HG02759 (cell line): ENCODE data around the gene CCNE1.

Experiments
- ATAC-seq: cut with Tn5 transposase; IDR thresholded peaks from one replicate; pipeline ENCODE4 v1.9.1; 2021; ENCODE audit warnings: mild to moderate bottlenecking, moderate library complexity; ENCODE audit not compliant: unreplicated experiment

CCNE1 gene

DNA sequence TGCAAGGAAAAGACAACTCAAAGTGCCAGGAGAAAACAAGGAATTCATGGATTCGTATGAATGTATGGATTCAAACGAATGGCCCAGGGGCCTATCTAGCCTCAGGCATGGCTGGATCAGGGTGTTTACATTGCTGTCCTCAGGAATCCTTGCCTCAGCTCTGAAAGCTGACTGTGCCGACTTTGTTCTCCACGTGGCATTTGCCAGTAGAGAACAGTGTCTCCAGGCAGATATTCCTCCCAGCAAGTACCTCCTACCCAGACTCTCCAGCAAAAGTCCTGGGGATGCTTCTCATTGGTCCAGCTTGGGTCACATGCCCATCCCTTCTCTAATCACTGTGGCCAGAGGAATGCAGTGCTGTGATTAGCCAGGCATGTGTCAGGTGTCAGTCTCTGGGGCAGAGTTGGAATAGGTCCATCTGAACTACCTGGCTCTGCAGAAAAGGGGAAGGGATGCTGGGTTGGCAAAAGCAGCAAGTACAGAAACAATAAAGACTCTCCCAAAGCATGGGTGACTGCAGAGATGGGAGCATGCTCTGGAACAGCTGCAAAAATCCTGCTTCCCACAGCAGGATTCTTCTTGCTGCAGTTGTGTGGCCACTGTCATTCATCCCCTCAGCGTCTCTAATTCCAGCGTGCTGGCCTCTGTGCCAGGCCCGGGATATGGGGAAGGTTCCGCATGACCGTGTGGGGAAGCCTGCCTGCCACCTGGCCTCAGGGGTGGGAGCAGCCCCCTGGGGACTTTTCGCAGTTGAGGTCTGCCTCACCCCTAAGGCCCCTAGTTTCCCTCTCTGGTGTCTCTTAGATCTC is 30.0 kb downstream of the CCNE1 start:
- no peak for ATAC-seq

- no peak for ATAC-seq
Observed at GRCh38 chr19:29842471-29843179, 30.8 kb downstream of the CCNE1 start.

DNA sequence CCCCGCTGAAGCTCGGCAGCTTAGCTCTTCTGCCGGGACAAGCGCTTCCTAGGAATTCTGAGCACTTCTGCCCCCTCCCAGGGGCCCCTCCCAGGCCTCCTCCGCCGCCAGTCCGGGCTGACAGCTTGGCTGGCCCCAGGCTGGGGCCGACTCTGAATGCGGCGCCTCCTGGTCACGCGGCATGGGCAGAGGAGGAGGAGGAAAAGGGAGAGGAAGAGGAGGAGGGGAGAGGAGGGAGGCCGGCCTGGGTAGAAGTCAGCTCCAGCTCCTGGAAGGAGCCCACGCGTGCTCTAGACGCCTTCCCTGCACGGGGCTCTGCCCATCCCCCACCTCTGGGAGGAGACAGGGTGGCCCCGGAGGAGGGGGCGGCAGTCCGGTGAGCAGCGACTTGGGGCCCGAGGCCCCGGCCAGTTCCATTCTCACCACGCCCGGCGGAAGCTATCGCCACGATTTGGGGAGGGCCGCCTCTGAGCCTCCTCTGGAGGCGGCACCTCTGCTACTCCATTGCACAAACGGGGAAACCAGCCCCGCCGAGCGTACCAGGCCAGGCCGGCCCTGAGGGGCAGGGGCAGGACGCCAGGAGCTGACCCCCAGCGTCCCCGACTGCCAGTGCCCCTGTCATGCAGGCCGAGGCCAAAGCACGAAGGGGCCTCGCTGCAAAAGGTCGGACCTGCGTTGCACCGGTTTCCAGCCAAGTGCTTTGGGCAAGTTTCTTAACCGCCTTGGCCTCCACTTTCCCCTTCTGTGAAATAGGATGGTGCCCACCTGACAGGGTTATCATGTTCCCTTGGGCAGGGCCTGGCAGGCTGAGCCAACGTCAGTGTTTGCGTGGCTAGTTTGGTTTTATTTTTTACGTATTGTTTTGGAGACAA is 31.6 kb downstream of the CCNE1 start:
- ATAC-seq = no peak

GRCh38 chr19:29844891-29845573 is 33.2 kb downstream of the CCNE1 start:
- peak; percentile 77 for ATAC-seq

- ATAC-seq = no peak
Observed at GRCh38 chr19:29845574-29846176, 33.9 kb downstream of the CCNE1 start.

- ATAC-seq = no peak
Observed at GRCh38 chr19:29849208-29849607, 37.4 kb downstream of the CCNE1 start.

GRCh38 chr19:29850482-29850881 is 38.7 kb downstream of the CCNE1 start:
- no peak for ATAC-seq

DNA sequence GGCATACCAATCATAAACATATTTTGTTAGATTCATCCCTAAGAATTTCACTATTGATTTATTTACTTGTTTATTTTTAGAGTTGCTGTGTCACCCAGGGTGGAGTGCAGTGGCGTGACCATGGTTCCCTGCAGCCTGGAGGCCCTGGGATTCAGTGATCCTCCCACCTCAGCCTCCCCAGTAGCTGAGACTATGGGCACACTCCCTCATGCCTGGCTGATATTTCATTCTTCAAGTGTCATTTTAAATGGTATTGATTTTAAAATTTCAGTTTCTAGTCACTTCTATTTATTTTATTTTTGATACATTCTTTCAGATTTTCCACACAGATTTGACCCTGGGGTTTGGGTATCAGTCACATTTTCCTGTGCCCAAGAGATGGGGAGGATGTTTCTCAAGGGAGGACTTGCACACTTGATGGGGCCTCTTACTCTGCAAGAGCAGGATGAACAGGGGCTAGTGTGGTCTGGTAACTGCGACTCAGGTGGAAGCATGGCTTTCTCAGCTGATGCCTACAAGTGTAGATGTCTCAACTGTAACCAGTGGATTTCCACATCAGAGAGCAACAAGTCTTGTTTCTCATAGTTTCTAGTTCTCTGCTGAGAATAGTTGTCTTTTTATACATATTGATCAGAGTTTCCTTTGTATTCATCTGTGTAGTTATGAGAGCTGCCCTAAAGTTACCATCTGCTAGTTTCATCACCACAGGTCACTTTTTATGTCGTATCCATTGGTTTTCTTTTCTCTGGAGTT is 40.2 kb downstream of the CCNE1 start:
- ATAC-seq = peak; percentile 72

- no peak for ATAC-seq
Observed at GRCh38 chr19:29854033-29854432, 42.2 kb downstream of the CCNE1 start.

DNA sequence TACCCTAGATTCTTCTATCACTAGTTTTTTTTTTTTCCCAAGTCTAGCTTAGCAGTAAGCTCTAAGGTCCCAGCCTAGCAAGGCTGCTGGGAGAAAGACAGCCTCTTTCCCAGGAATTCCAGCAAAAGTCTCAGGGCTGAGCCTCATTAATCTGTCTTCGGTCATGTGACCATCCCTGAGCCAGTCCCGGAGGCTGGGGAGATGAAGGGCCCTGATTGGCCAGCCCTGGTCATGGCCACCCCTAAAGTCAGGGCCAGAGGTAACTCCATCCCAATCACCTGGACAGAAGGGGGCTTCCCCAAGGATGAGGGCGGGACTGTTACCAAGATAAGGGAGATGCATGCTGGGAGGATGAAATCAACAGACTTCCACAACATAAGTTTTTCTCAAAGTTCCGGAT is 43.3 kb downstream of the CCNE1 start:
- ATAC-seq = no peak

DNA sequence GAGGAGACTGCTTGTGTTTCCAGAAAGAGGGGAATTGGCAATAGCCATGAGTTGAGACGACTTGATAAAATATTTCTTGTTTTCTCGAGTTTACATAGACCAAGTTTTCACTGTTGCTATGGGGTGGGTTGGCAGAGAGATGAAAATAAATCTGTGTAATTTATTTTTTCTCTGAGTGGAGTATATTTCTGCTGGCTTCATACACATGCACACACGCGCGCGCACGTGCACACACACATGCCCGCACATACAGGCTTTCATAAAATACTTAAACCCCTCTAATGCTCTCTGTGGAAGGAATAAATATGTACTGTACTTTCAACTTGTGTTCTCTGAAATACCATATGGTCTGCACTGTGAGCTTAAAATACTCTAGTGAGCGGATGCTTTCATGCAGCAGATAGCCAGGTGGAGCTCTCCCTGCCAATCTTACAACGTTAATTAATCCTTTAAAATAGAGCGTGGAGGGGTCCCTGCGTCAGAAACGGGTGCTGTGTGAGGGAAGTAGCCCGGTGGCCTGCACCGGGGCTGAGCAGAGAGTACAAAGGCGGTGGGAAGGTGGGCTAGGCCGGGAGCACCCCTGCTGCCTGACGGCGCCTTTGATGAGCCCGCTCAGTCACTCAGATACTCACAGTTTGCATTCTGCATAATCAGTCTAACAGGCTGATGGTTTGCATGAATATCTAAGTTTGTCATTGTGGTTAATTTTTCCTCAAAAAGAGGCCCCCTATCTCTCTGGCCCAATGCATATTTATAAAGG is 44.1 kb downstream of the CCNE1 start:
- ATAC-seq = no peak

- peak; percentile 59 for ATAC-seq
Observed at GRCh38 chr19:29858000-29858596, 46.3 kb downstream of the CCNE1 start.

- ATAC-seq = no peak
Observed at GRCh38 chr19:29858621-29859020, 46.8 kb downstream of the CCNE1 start.

GRCh38 chr19:29860492-29860891 is 48.7 kb downstream of the CCNE1 start:
- no peak for ATAC-seq

- ATAC-seq = no peak
Observed at GRCh38 chr19:29861574-29861973, 49.8 kb downstream of the CCNE1 start.

DNA sequence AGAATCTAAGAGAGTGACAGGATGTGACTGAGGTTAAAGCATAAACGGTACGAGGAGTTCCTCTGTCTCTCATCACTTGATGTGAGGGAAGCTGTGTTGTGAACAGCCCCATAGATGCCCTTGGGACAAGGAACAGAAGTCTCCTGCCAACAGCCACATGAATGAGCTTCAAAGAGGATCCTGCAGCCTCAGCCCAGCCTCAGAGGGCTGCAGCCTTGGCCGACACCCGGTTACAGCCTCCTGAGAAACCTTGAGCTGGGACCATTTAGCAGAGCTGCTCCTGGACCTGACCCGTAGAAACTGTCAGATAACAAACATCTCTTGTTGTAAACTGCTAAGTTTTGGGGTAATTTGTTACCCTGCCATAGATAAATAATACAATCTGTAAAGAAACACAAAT is 54.2 kb downstream of the CCNE1 start:
- no peak for ATAC-seq

DNA sequence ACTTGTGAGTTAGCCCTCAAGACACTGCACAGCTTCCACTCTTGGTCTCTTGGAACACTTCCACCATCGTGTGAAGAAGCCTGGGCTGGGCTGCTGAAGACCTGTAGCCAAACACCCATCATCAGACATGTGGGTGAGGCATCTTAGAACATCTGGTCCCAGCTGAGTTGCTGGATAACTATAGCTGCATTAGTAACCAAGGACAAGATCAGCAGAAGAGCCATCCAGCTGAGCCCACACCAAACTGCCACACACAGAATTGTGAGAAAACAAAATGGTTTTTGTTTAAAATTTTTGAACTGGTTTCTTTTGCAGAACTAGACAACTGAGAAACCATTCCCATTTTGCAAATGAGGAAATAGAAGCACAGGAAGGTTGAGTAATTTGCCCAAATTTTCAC is 56.2 kb downstream of the CCNE1 start:
- no peak for ATAC-seq

GRCh38 chr19:29871143-29871542 is 59.4 kb downstream of the CCNE1 start:
- no peak for ATAC-seq
